OCI-LY1 (cell line): ENCODE measurements around the gene SMIM5.

Source experiments
- H2AFZ ChIP-seq: fragments of 200-600 bp; sonication (generic), shearing (Covaris generic); 2 replicates; pipeline ENCODE4 v1.6.0; 2014; ENCODE audit warnings: antibody characterized with exemption, mild to moderate bottlenecking, low read length
- H3F3A ChIP-seq: fragments of 200-600 bp; sonication (generic), shearing (Covaris generic); 2 replicates; pipeline ENCODE4 v1.6.0; 2014; ENCODE audit warnings: mild to moderate bottlenecking, antibody characterized with exemption, low read length, moderate library complexity; ENCODE audit not compliant: insufficient read depth
- H3K27ac ChIP-seq: fragments of 200-600 bp; sonication (generic); 2 replicates; pipeline ENCODE4 v1.5.1; 2014; ENCODE audit warnings: low read length, mixed run types, mild to moderate bottlenecking, low read depth; ENCODE audit not compliant: poor library complexity, severe bottlenecking
- H3K27me3 ChIP-seq: fragments of 200-600 bp; sonication (generic); 2 replicates; pipeline ENCODE4 v1.6.0; 2014; ENCODE audit warnings: antibody characterized with exemption, mild to moderate bottlenecking, low read length, moderate library complexity; ENCODE audit not compliant: insufficient read depth
- H3K36me3 ChIP-seq: fragments of 200-600 bp; sonication (generic); 2 replicates; pipeline ENCODE4 v1.6.1; 2014; ENCODE audit warnings: mild to moderate bottlenecking, antibody characterized with exemption, low read length, moderate library complexity, mixed read lengths; ENCODE audit not compliant: insufficient read depth
- H3K4me1 ChIP-seq: fragments of 200-600 bp; sonication (generic); 2 replicates; pipeline ENCODE4 v1.5.1; 2014; ENCODE audit warnings: mild to moderate bottlenecking, low read length, moderate library complexity; ENCODE audit not compliant: insufficient read depth, severe bottlenecking
- H3K4me2 ChIP-seq: fragments of 200-600 bp; sonication (generic), shearing (Covaris generic); 2 replicates; pipeline ENCODE4 v1.6.1; 2014; ENCODE audit warnings: low read length
- H3K4me3 ChIP-seq: fragments of 200-600 bp; sonication (generic); 2 replicates; pipeline ENCODE4 v1.5.1; 2014; ENCODE audit warnings: low read length, low read depth, mild to moderate bottlenecking, mixed read lengths; ENCODE audit not compliant: poor library complexity, severe bottlenecking
- H3K79me2 ChIP-seq: fragments of 200-600 bp; shearing (Covaris generic); 2 replicates; pipeline ENCODE4 v1.6.1; 2016; ENCODE audit warnings: mixed run types, low read length, mixed read lengths; ENCODE audit not compliant: insufficient read depth
- H3K9ac ChIP-seq: fragments of 200-600 bp; sonication (generic), shearing (Covaris generic); 2 replicates; pipeline ENCODE4 v1.6.1; 2014; ENCODE audit warnings: mild to moderate bottlenecking, low read length, mixed read lengths
- H3K9me2 ChIP-seq: fragments of 200-600 bp; sonication (generic), shearing (Covaris generic); 2 replicates; pipeline ENCODE4 v1.6.1; 2014; ENCODE audit warnings: low read depth, mild to moderate bottlenecking, low read length, mixed read lengths
- H3K9me3 ChIP-seq: fragments of 200-600 bp; shearing (Covaris generic); 2 replicates; pipeline ENCODE4 v1.6.1; 2014; ENCODE audit warnings: low read length, mixed read lengths
- H4K20me1 ChIP-seq: fragments of 200-600 bp; sonication (generic), shearing (Covaris generic); 2 replicates; pipeline ENCODE4 v1.6.0; 2016; ENCODE audit warnings: mild to moderate bottlenecking, low read length; ENCODE audit not compliant: insufficient read depth
- EZH2 ChIP-seq: fragments of 200-600 bp; sonication (generic), shearing (Covaris generic); IDR thresholded peaks from 2 replicates; pipeline ENCODE4 v1.8.0; 2017; ENCODE audit warnings: borderline replicate concordance, mixed run types, mild to moderate bottlenecking, antibody characterized with exemption, low read length, moderate library complexity, mixed read lengths
- TF ChIP-seq, protein P1 (sequence below): fragments of 200-600 bp; sonication (generic), shearing (Covaris generic); IDR thresholded peaks from 2 replicates; pipeline ENCODE4 v1.5.1; 2017; ENCODE audit warnings: mild to moderate bottlenecking, antibody characterized with exemption, low read length, moderate library complexity, mixed read lengths

Gene SMIM5

DNA sequence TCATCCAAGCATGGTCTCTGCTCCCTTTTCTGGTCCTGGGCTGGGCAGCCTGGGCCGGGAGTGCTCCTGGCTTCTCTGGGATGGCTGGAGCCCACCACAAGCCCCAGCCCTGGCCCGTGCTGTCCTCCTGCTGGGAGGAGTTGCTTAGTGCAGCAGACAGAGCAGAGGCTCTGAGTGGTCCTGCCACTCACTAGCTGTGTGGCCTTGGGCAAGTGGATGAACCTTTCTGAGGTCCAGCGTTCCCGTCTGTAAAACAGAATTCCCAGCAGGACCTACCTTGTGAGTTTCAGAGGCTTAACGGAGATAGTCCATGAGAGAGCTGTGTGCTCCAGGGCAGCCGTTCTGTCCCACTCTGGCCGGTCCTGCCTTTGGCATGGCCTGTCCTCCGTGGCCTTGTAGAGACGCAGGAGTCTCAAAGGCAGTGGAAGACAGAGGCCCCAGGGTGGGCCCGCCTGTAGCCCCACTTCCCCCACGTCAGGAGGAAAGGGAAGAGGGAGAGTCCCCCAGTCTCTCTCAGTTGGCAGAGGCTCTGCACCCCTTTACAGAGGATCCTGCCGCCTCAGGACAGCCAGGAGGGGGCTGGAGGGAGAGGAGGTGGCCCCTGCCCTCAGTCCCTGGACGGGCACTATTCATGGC, 37.8 kb upstream of the SMIM5 start:
- Histone ChIP-seq H4K20me1 (no peaks in the 10 kb centered on the region), H3K4me2 (no peak overlapping the region), H3K9me2 (no peaks in the 10 kb centered on the region), H3K9me3 (no peaks in the 10 kb centered on the region), H2AFZ (no peak overlapping the region), H3K27ac (no peak overlapping the region), H3K4me1 (no peaks in the 10 kb centered on the region), H3K9ac (no peak overlapping the region), H3K27me3 (peaks cover 23% of the 10 kb centered on the region), H3F3A (no peaks in the 10 kb centered on the region), H3K79me2 (no peaks in the 10 kb centered on the region), H3K36me3 (no peaks in the 10 kb centered on the region), H3K4me3 (no peak overlapping the region)
- TF ChIP-seq EZH2: no peak

DNA sequence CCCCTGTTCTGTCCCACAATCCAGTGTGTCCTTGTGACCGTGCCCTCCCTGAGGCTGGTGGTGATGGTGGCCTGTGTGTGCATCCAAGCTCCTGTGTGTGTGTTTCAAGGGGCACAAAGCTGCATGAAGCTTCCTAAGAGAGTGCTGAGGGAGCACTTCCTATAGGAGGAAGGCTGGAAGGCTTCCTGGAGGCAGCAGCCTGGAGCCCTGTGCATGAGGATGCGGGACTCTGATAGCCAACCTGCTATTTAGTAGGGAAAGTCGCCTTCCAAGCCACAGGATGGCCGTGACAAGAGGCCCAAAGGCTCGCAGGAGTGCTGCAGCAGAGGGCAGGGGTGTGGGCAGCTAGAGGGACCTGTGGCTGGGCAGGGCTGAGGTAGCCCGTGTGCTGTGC, 37.3 kb upstream of the SMIM5 start:
- Histone ChIP-seq H3K4me2 (no peak overlapping the region), H3K27ac (no peak overlapping the region), H3K36me3 (no peaks in the 10 kb centered on the region), H3K4me3 (no peak overlapping the region), H3K9ac (no peak overlapping the region), H4K20me1 (no peaks in the 10 kb centered on the region), H3K27me3 (peaks cover 20% of the 10 kb centered on the region), H3K4me1 (no peaks in the 10 kb centered on the region), H3F3A (no peaks in the 10 kb centered on the region), H3K79me2 (no peaks in the 10 kb centered on the region), H3K9me3 (no peaks in the 10 kb centered on the region), H2AFZ (no peak overlapping the region), H3K9me2 (no peaks in the 10 kb centered on the region)
- TF ChIP-seq EZH2: no peak
- TF ChIP-seq, protein P1, sequence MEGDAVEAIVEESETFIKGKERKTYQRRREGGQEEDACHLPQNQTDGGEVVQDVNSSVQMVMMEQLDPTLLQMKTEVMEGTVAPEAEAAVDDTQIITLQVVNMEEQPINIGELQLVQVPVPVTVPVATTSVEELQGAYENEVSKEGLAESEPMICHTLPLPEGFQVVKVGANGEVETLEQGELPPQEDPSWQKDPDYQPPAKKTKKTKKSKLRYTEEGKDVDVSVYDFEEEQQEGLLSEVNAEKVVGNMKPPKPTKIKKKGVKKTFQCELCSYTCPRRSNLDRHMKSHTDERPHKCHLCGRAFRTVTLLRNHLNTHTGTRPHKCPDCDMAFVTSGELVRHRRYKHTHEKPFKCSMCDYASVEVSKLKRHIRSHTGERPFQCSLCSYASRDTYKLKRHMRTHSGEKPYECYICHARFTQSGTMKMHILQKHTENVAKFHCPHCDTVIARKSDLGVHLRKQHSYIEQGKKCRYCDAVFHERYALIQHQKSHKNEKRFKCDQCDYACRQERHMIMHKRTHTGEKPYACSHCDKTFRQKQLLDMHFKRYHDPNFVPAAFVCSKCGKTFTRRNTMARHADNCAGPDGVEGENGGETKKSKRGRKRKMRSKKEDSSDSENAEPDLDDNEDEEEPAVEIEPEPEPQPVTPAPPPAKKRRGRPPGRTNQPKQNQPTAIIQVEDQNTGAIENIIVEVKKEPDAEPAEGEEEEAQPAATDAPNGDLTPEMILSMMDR: no peak

DNA sequence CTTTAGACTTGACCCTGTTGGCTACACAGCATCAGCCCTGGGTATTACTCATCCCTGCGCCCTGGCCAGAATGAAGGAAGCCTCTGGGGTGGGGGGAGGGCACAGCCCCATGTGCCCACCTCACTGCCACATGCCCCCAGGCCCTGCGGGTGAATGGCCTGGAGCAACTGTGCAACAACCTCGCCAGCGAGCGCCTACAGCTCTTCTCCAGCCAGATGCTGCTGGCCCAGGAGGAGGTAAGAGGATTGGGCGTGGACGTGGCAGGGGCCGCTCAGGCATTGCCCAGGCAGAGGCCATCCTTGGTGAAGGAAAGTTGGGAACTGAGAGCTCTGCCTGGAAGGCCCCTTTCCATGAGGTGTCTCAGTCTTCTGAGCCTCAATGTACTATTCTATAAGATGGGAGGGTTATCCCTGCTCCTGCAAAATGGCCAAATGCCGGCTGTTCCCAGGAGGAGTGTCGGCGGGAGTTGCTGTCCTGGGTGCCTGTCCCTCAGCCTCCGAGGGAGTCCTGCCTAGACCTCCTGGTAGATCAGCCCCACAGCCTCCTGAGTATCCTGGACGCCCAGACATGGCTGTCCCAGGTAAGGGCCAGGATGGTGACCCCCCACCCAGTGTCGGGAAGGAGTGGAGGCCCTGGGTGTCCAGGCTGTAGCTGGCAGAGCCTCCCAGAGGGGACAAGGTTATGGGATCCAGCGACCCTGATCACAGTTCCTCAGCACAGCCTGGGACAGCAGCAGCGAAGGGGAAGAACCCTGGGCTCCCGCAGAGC, 36.7 kb upstream of the SMIM5 start:
- no peak overlapping the region for H3K9ac ChIP-seq
- no peaks in the 10 kb centered on the region for H3K9me2 ChIP-seq
- no peaks in the 10 kb centered on the region for H4K20me1 ChIP-seq
- no peaks in the 10 kb centered on the region for H3K9me3 ChIP-seq
- no peaks in the 10 kb centered on the region for H3K79me2 ChIP-seq
- H3F3A ChIP-seq: no peaks in the 10 kb centered on the region
- no peak overlapping the region for H3K4me2 ChIP-seq
- no peak overlapping the region for H3K4me3 ChIP-seq
- H2AFZ ChIP-seq: no peak overlapping the region
- H3K27me3 ChIP-seq: peaks cover 15% of the 10 kb centered on the region
- H3K36me3 ChIP-seq: no peaks in the 10 kb centered on the region
- no peaks in the 10 kb centered on the region for H3K4me1 ChIP-seq
- no peak overlapping the region for H3K27ac ChIP-seq
- no peak for TF ChIP-seq EZH2
- TF ChIP-seq, protein P1: no peak
